Measurements from ENCODE around the gene FOS.

GRCh38 chr14:75258803-75259509 is 19.7 kb upstream of the FOS start:
- no peak for TF ChIP-seq CTCF (IDR thresholded peaks at IDR 0.05)
- peak; percentile 78 to 99 (median 96) for TF ChIP-seq EP300 (IDR thresholded peaks at IDR 0.05)
- peak; percentile 50 to 70 for TF ChIP-seq POLR2A (IDR thresholded peaks at IDR 0.05)
- peak; percentile 78 to 93 (median 86) for TF ChIP-seq POLR2AphosphoS5 (IDR thresholded peaks at IDR 0.05)

Data from sigmoid colon (tissue), 4 donors.